Measurements from ENCODE around the gene RAVER2.

The RAVER2 gene

GRCh38 chr1:64873576-64873975 is 128.7 kb downstream of the RAVER2 start:
- H3K27ac ChIP-seq: no peak overlapping the region
- TF ChIP-seq CTCF (IDR thresholded peaks at IDR 0.05): no peak
- no peak for TF ChIP-seq ZFX (IDR thresholded peaks at IDR 0.05; ENCODE audit: borderline replicate concordance)

GRCh38 chr1:64874666-64875065 is 129.8 kb downstream of the RAVER2 start:
- no peak for TF ChIP-seq ZFX (IDR thresholded peaks at IDR 0.05; ENCODE audit: borderline replicate concordance)
- TF ChIP-seq CTCF (IDR thresholded peaks at IDR 0.05): no peak
- H3K27ac ChIP-seq: no peak overlapping the region

GRCh38 chr1:64875101-64875500 is 130.2 kb downstream of the RAVER2 start:
- no peak for TF ChIP-seq CTCF (IDR thresholded peaks at IDR 0.05)
- no peak for TF ChIP-seq ZFX (IDR thresholded peaks at IDR 0.05; ENCODE audit: borderline replicate concordance)
- H3K27ac ChIP-seq: no peak overlapping the region

- no peak overlapping the region for H3K27ac ChIP-seq
- no peak for TF ChIP-seq CTCF (IDR thresholded peaks at IDR 0.05)
- TF ChIP-seq ZFX (IDR thresholded peaks at IDR 0.05; ENCODE audit: borderline replicate concordance): no peak
These were observed 130.7 kb downstream of the RAVER2 start for GRCh38 chr1:64875606-64876005.

GRCh38 chr1:64877151-64877550 is 132.3 kb downstream of the RAVER2 start:
- no peak overlapping the region for H3K27ac ChIP-seq
- no peak for TF ChIP-seq ZFX (IDR thresholded peaks at IDR 0.05; ENCODE audit: borderline replicate concordance)

- TF ChIP-seq ZFX (IDR thresholded peaks at IDR 0.05; ENCODE audit: borderline replicate concordance): no peak
- TF ChIP-seq CTCF (IDR thresholded peaks at IDR 0.05): no peak
- H3K27ac ChIP-seq: no peak overlapping the region
These were observed 132.7 kb downstream of the RAVER2 start for GRCh38 chr1:64877598-64877997.

GRCh38 chr1:64878090-64878489 is 133.2 kb downstream of the RAVER2 start:
- H3K27ac ChIP-seq: no peak overlapping the region
- no peak for TF ChIP-seq CTCF (IDR thresholded peaks at IDR 0.05)
- TF ChIP-seq ZFX (IDR thresholded peaks at IDR 0.05; ENCODE audit: borderline replicate concordance): no peak

GRCh38 chr1:64878931-64879611 is 134.2 kb downstream of the RAVER2 start:
- no peak overlapping the region for H3K27ac ChIP-seq
- TF ChIP-seq CTCF (IDR thresholded peaks at IDR 0.05): no peak
- no peak for TF ChIP-seq ZFX (IDR thresholded peaks at IDR 0.05; ENCODE audit: borderline replicate concordance)
